Psoas muscle (tissue), 8 donors: ENCODE results near the gene KCTD20. TPM values are rescaled to one million over a fixed set of nuclear protein-coding genes. Genes with fewer than 3 reads are reported as not detected.
A peak's percentile ranks its signal among the peaks of the same experiment; 100 is the strongest.
"Not testable (repeated sequence)": the region's sequence is repeated elsewhere in the genome, so short reads cannot be mapped to it uniquely, and the experiment has no call there.

Source experiments
- ATAC-seq, 4 donors: fragments of 200-7000 bp; cut with Tn5 transposase; one replicate each; pipeline ENCODE4 v1.9.1; 2020; ENCODE audit warnings: moderate library complexity in 3 of 4, mild to moderate bottlenecking in 2 of 4
- DNase-seq, 2 donors: peaks; one replicate each; pipeline ENCODE4 v3.0.0-alpha.2; 2020
- H3K27ac ChIP-seq: fragments of 200-600 bp; one replicate; pipeline ENCODE4 v1.8.0; 2022
- H3K27me3 ChIP-seq, 3 donors: fragments of 200-600 bp in 1 of 3; one replicate each; pipeline versions ENCODE4 v1.6.1 to v1.8.0; 2013 to 2022; ENCODE audit warnings: low read length in 2 of 3, mild to moderate bottlenecking in 2 of 3, moderate library complexity in 1 of 3; ENCODE audit not compliant: insufficient read depth in 3 of 3
- H3K36me3 ChIP-seq, 2 donors: fragments of 200-600 bp in 1 of 2; one replicate each; pipeline versions ENCODE4 v1.6.1 to v1.8.0; 2013 to 2022; ENCODE audit warnings: low read depth in 1 of 2, mild to moderate bottlenecking in 1 of 2, moderate library complexity in 1 of 2; ENCODE audit not compliant: insufficient read depth in 1 of 2
- H3K4me1 ChIP-seq: fragments of 200-600 bp; one replicate; pipeline ENCODE4 v1.8.0; 2022
- H3K4me3 ChIP-seq: fragments of 200-600 bp; one replicate; pipeline ENCODE4 v1.8.0; 2022; ENCODE audit warnings: mild to moderate bottlenecking
- H3K9me3 ChIP-seq: fragments of 200-600 bp; one replicate; pipeline ENCODE4 v1.8.0; 2022
- CTCF ChIP-seq: fragments of 200-600 bp; IDR thresholded peaks from one replicate; pipeline ENCODE4 v1.8.0; 2022; ENCODE audit warnings: antibody characterized with exemption
- WGBS, 3 donors: extraction: QIAGEN DNeasy Blood & Tissue Kit; methylation state at CpG; one replicate each; pipeline versions ENCODE4 v1.1.6 to v1.1.7; 2013; 5-methylcytosine and 5-hydroxymethylcytosine counted together
- intact Hi-C, 2 donors: fragments of 100-400 bp; cut with DNase I; formaldehyde crosslinking; loops; one replicate each; pipeline versions ENCODE4 v1.11.0 to v1.14.2; 2022
- polyA plus RNA-seq, 3 donors: library from polyadenylated mRNA; stranded (reverse); fragments of 200-250 nt; gene quantifications; one replicate each; pipeline ENCODE4 v1.2.3, GENCODE V29; 2013
- total RNA-seq, 4 donors: library from RNA; stranded (reverse); fragmentation: NEBNext Ultra II Directional in 2 of 4; extraction: Animal tissue kit (Norgen Biotek cat#: 25700) in 2 of 4; gene quantifications; one replicate each; pipeline versions ENCODE4 v1.2.1 to v1.2.4, GENCODE V29; 2021 to 2023
- donor health status: healthy with polysubstance abuse.
- donor health status: DM: no; HTN: no; CAD: no; lungs with moderate emphysema.
- donor health status: Bipolar disorder and iron deficiency.
- donor health status: healthy.
- donor health status: DM: yes; HTN: yes; CAD: no.
- donor health status: DM: no; HTN: no; CAD: no.
- donor health status: DM: no; HTN: no; CAD: no.
- donor health status: DM: yes; HTN: yes; CAD: no.

The KCTD20 gene
- total and polyA plus RNA-seq, 7 donors, result 11.6 to 44.4 (median 22.6) TPM

- H3K27me3 ChIP-seq, result no peaks in the 10 kb centered on the region
- no peaks in the 10 kb centered on the region for H3K36me3 ChIP-seq
- WGBS, 3 donors, result 45 to 51% (median 47%) methylated on average over 12 of the region's 12 CpGs
- ATAC-seq, result peak in 2 of 4 donors; percentile 7 to 11
- peak overlapping the region; percentile 77 for H3K4me3 ChIP-seq
- peaks cover 41% of the 10 kb centered on the region for H3K4me1 ChIP-seq
- H3K27ac ChIP-seq, result peak overlapping the region; percentile 95
- TF ChIP-seq CTCF, result no peak
- intact Hi-C loops, result loop anchor here (2.0 to 10.0 kb wide), 5 partner anchors 19 to 243 kb away; partner anchors contain the start of genes SRSF3 (in 2 of the 2) and STK38 (in 1 of the 2)
- H3K9me3 ChIP-seq, result no peaks in the 10 kb centered on the region
- DNase-seq, result peak in 1 of 2 donors; percentile 24
These were observed 613 bp upstream of the KCTD20 start for GRCh38 chr6:36442103-36442670.

- peak overlapping the region; percentile 95 for H3K27ac ChIP-seq
- no peak for DNase-seq
- no peaks in the 10 kb centered on the region for H3K9me3 ChIP-seq
- intact Hi-C loops, result loop anchor here (1.0 to 10.0 kb wide), 6 partner anchors 20 to 241 kb away; partner anchors contain the start of genes SRSF3 (in 2 of the 2) and STK38 (in 1 of the 2)
- peaks cover 41% of the 10 kb centered on the region for H3K4me1 ChIP-seq
- ATAC-seq, result no peak
- peaks cover 2 to 5% of the 10 kb centered on the region in 2 donors for H3K36me3 ChIP-seq
- H3K4me3 ChIP-seq, result peak overlapping the region; percentile 77
- TF ChIP-seq CTCF, result no peak
- H3K27me3 ChIP-seq, result no peaks in the 10 kb centered on the region
- WGBS, 3 donors, result 3 to 6% (median 3%) methylated on average over 18 of the region's 18 CpGs
These were observed 950 bp downstream of the KCTD20 start for GRCh38 chr6:36443471-36444428.

DNA sequence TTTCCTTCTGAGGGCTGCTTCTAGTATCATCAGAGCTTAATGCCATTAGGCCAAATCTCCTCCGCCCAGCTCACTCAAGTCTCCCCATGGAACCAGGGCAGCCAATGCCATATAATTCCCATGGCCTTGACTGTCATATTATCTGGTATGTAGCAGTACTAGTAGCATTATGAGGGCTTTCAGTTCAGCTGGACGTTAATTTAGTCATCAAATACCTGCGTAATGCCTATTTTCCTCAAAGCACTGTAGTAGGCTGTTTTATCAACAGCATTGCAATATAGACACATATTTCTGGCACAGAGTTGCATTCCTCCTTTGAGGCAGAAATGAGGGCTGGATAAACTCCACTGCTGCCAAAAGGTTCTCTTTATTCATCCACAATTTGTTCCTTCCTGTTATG, 1.7 kb downstream of the KCTD20 start:
- H3K9me3 ChIP-seq, result no peaks in the 10 kb centered on the region
- intact Hi-C loops, result loop anchor here (5.0 to 10.0 kb wide), 4 partner anchors 103 to 240 kb away; partner anchors contain the start of genes SRSF3 (in 2 of the 2) and STK38 (in 1 of the 2)
- H3K27ac ChIP-seq, result peak overlapping the region; percentile 95
- no peaks in the 10 kb centered on the region for H3K27me3 ChIP-seq
- peak overlapping the region; percentile 77 for H3K4me3 ChIP-seq
- peaks cover 41% of the 10 kb centered on the region for H3K4me1 ChIP-seq
- H3K36me3 ChIP-seq, result peaks cover 2 to 8% of the 10 kb centered on the region in 2 donors
- ATAC-seq (no peak), DNase-seq (no peak)
- 54 to 65% (median 55%) methylated on average over 3 of the region's 3 CpGs for WGBS, 3 donors
- no peak for TF ChIP-seq CTCF

DNA sequence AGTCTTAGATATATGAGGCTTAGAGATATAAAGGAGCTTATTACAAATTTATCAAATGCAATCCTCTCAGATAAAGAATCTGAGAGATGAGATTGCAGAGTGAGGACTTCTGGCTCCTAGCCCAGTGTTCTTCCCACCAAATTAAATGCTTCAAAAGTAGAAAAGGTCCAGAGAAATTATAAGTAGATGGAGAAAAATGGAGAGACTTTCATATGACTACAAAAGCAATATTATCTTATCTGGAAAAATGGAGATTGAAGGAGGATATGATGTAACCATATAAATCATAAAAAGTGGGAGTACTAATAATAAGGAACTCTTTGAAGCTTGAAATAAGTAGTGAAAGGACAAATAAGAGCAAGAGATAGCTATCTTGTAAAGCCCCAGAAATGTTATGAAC, 2.8 kb downstream of the KCTD20 start:
- peaks cover 40% of the 10 kb centered on the region for H3K4me1 ChIP-seq
- ATAC-seq (no peak), DNase-seq (no peak)
- no peaks in the 10 kb centered on the region for H3K9me3 ChIP-seq
- H3K27ac ChIP-seq, result peak overlapping the region; percentile 95
- intact Hi-C loops, result loop anchor here (10.0 kb wide), 2 partner anchors 149 to 239 kb away; partner anchors contain the start of gene SRSF3 (in 1 of the 2)
- peaks cover 2 to 8% of the 10 kb centered on the region in 2 donors for H3K36me3 ChIP-seq
- no peak overlapping the region for H3K4me3 ChIP-seq
- no peaks in the 10 kb centered on the region for H3K27me3 ChIP-seq
- TF ChIP-seq CTCF, result no peak

- peaks cover 20% of the 10 kb centered on the region for H3K4me1 ChIP-seq
- not testable (repeated sequence) for H3K9me3 ChIP-seq, ATAC-seq, H3K27ac ChIP-seq, H3K4me3 ChIP-seq, H3K27me3 ChIP-seq, DNase-seq
- intact Hi-C loops, result loop anchor here (10.0 kb wide), 2 partner anchors 146 to 236 kb away; partner anchors contain the start of gene SRSF3 (in 1 of the 2)
- 96 to 97% (median 96%) methylated on average over 10 of the region's 10 CpGs for WGBS, 3 donors
- peaks cover 2 to 18% of the 10 kb centered on the region in 2 donors for H3K36me3 ChIP-seq
These were observed 6.4 kb downstream of the KCTD20 start for GRCh38 chr6:36449173-36449572.

DNA sequence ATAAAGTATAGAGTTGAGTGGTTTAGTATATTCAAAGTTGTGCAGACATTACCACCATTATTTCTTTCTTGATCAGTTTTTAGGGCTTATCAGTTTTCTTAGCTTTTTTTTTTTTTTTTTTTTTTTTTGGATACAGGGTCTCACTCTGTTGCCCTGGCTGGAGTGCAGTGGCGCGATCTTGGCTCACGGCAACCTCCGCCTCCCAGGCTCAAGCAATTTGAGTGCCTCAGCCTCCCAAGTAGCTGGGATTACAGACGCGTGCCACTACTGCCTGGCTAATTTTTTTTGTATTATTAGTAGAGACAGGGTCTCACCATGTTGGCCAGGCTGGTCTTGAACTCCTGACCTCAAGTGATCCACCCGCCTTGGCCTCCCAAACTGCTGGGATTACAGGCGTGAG, 10.1 kb downstream of the KCTD20 start:
- H3K27ac ChIP-seq, H3K9me3 ChIP-seq, H3K27me3 ChIP-seq, intact Hi-C loops, ATAC-seq, DNase-seq, H3K4me1 ChIP-seq, H3K4me3 ChIP-seq: not testable (repeated sequence)
- peaks cover 2 to 18% of the 10 kb centered on the region in 2 donors for H3K36me3 ChIP-seq
- 97 to 98% (median 98%) methylated on average over 8 of the region's 8 CpGs for WGBS, 3 donors
